PC-9 (cell line): ENCODE measurements around the gene BCL3. TPM values are rescaled to one million over a fixed set of nuclear protein-coding genes. Genes with fewer than 3 reads are reported as not detected.

ENCODE experiments used
- BruUV-seq: library from RNA; stranded (reverse); fragments of 400-500 nt; replicated peaks from 2 replicates; lab custom pipeline; 2021; lab: Mats Ljungman, UMichigan
- CTCF ChIA-PET: fragments of 300-600 bp; sonication (Branson Sonifier 250); formaldehyde crosslinking; loops from one replicate; lab custom pipeline; 2022; ENCODE audit warnings: antibody characterized with exemption; lab: Charles Lee
- POLR2A ChIA-PET: fragments of 300-600 bp; sonication (Branson Sonifier 250); formaldehyde crosslinking; loops from one replicate; lab custom pipeline; 2022; ENCODE audit warnings: antibody characterized with exemption; ENCODE audit not compliant: unreplicated experiment; lab: Charles Lee
- DNase-seq, 2 experiments: peaks; one replicate each; pipeline versions ENCODE4 v3.0.0 to v3.0.0-alpha.2; 2015 to 2022; ENCODE audit warnings: mixed read lengths in 1 of 2
- H2AFZ ChIP-seq: fragments of 200-600 bp; sonication (generic); 2 replicates; pipeline ENCODE4 v1.8.1; 2017; ENCODE audit warnings: antibody characterized with exemption
- H3F3A ChIP-seq: fragments of 200-600 bp; sonication (generic); 2 replicates; pipeline ENCODE4 v1.8.1; 2017; ENCODE audit warnings: antibody characterized with exemption, mild to moderate bottlenecking, low read depth; ENCODE audit not compliant: insufficient read depth
- H3K27ac ChIP-seq: fragments of 200-600 bp; sonication (generic); 2 replicates; pipeline ENCODE4 v1.6.1; 2016; ENCODE audit warnings: mixed run types
- H3K27me3 ChIP-seq: fragments of 200-600 bp; sonication (generic); 2 replicates; pipeline ENCODE4 v1.6.1; 2016; ENCODE audit warnings: low read depth, mixed run types; ENCODE audit not compliant: insufficient read depth
- H3K36me3 ChIP-seq: fragments of 200-600 bp; sonication (generic); 2 replicates; pipeline ENCODE4 v1.6.1; 2016; ENCODE audit warnings: low read depth, mixed run types
- H3K4me1 ChIP-seq: fragments of 200-600 bp; sonication (generic); replicated peaks from 2 replicates; pipeline ENCODE4 v1.6.1; 2016; ENCODE audit warnings: mixed run types; ENCODE audit not compliant: insufficient read depth
- H3K4me2 ChIP-seq: fragments of 200-600 bp; sonication (generic); 2 replicates; pipeline ENCODE4 v1.6.1; 2017; ENCODE audit warnings: mixed run types
- H3K4me3 ChIP-seq: fragments of 200-600 bp; sonication (generic); 2 replicates; pipeline ENCODE4 v1.6.1; 2016; ENCODE audit warnings: mixed run types
- H3K79me2 ChIP-seq: fragments of 200-600 bp; sonication (generic); 2 replicates; pipeline ENCODE4 v1.6.1; 2017; ENCODE audit warnings: low read depth, mixed run types
- H3K9me2 ChIP-seq: fragments of 200-600 bp; sonication (generic); 2 replicates; pipeline ENCODE4 v1.8.1; 2017; ENCODE audit warnings: mild to moderate bottlenecking; ENCODE audit not compliant: insufficient read depth
- H3K9me3 ChIP-seq: fragments of 200-600 bp; sonication (generic); 2 replicates; pipeline ENCODE4 v1.8.1; 2016; ENCODE audit warnings: low read depth; ENCODE audit not compliant: insufficient read depth
- H4K20me1 ChIP-seq: fragments of 200-600 bp; sonication (generic); 2 replicates; pipeline ENCODE4 v1.8.1; 2017; ENCODE audit not compliant: insufficient read depth
- CTCF ChIP-seq: fragments of 200-600 bp; sonication (generic); conservative IDR thresholded peaks from 2 replicates; pipeline ENCODE4 v1.6.1; 2017; ENCODE audit warnings: mixed run types, antibody characterized with exemption, mild to moderate bottlenecking, moderate library complexity
- EZH2 ChIP-seq: fragments of 200-600 bp; sonication (generic); IDR thresholded peaks from 2 replicates; pipeline ENCODE4 v1.8.0; 2017; ENCODE audit warnings: antibody characterized with exemption, low read depth
- intact Hi-C: fragments of 100-400 bp; cut with micrococcal nuclease; formaldehyde crosslinking; loops from one replicate; pipeline ENCODE4 v1.10.0; 2022; ENCODE audit not compliant: unreplicated experiment
- total RNA-seq: library from RNA; stranded (reverse); gene quantifications from 2 replicates; pipeline ENCODE4 v1.2.3, GENCODE V29; 2021

Gene BCL3
- total RNA-seq, 1 experiment from 2014 or later, result 36.1 TPM

- Histone ChIP-seq H2AFZ (no peak overlapping the region), H3K79me2 (no peaks in the 10 kb centered on the region), H3K4me3 (no peak overlapping the region), H4K20me1 (no peaks in the 10 kb centered on the region), H3K36me3 (no peaks in the 10 kb centered on the region), H3K27ac (peak overlapping the region; percentile 31; the same call in 1 of the 2 replicates), H3F3A (peaks cover 53% of the 10 kb centered on the region), H3K9me3 (no peaks in the 10 kb centered on the region; the same call in 1 of the 2 replicates), H3K27me3 (no peaks in the 10 kb centered on the region), H3K9me2 (no peaks in the 10 kb centered on the region), H3K4me1 (peaks cover 23% of the 10 kb centered on the region), H3K4me2 (peak overlapping the region; percentile 29; the same call in 1 of the 2 replicates)
- peak in 1 of 2 experiments; percentile 71 for DNase-seq
- intact Hi-C loops, result no loop called here
- BruUV-seq, result no TSS peak
- ChIA-PET POLR2A (interaction anchor here (0.5 to 0.6 kb wide), 3 partner anchors 10 to 140 kb away, joined by 10 to 15 read pairs (median 10); partner anchors contain the start of gene APOE), CTCF (interaction anchor here (0.6 to 0.7 kb wide), 2 partner anchors 21 to 44 kb away, joined by 3 read pairs; partner anchors contain the start of gene BCAM)
- no peak for TF ChIP-seq CTCF
- TF ChIP-seq EZH2, result no peak
Observed at GRCh38 chr19:44765033-44765948, 16.8 kb downstream of the BCL3 start.

DNA sequence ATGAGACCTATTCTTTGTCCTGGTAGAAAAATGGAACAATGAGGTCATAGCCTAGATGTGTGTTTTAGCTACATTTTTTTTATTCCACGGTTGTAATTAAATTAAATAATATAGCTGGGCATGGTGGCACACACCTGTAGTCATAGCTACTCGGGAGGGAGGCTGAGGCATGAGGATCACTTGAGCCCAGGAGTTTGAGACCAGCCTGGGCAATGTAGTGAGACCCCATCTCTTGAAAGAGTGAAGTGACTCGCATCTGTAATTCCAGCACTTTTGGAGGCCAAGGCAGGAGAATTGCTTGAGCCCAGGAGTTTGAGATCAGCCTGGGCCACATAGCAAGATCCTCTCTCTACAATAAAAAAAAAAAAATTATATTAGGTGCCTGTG is 17.4 kb downstream of the BCL3 start:
- no peaks in the 10 kb centered on the region for H3K79me2 ChIP-seq
- no peaks in the 10 kb centered on the region; the same call in 1 of the 2 replicates for H3K9me3 ChIP-seq
- ChIA-PET CTCF (interaction anchor here (0.7 kb wide), 1 partner anchor 20 kb away, joined by 3 read pairs; no protein-coding TSS in a partner anchor), POLR2A (interaction anchor here (0.5 to 0.6 kb wide), 2 partner anchors 43 to 140 kb away, joined by 10 read pairs; partner anchors contain the start of gene APOE)
- no peaks in the 10 kb centered on the region for H3K27me3 ChIP-seq
- no peak for DNase-seq
- intact Hi-C loops, result no loop called here
- no TSS peak for BruUV-seq
- TF ChIP-seq CTCF, result no peak
- TF ChIP-seq EZH2, result no peak
- H3K27ac ChIP-seq, result 0 out of 2 replicates have a peak overlapping the region, but pooled peaks have one; percentile 31
- H3K4me2 ChIP-seq, result peak overlapping the region; percentile 29; the same call in 1 of the 2 replicates
- H3K36me3 ChIP-seq, result no peaks in the 10 kb centered on the region
- no peaks in the 10 kb centered on the region for H4K20me1 ChIP-seq
- H3K4me3 ChIP-seq, result no peak overlapping the region
- H3F3A ChIP-seq, result peaks cover 48% of the 10 kb centered on the region
- no peak overlapping the region for H2AFZ ChIP-seq
- peaks cover 26% of the 10 kb centered on the region for H3K4me1 ChIP-seq
- H3K9me2 ChIP-seq, result no peaks in the 10 kb centered on the region

GRCh38 chr19:44767295-44768180 is 19.0 kb downstream of the BCL3 start:
- no peaks in the 10 kb centered on the region for H3K9me2 ChIP-seq
- BruUV-seq, result no TSS peak
- no peak overlapping the region for H3K4me2 ChIP-seq
- H4K20me1 ChIP-seq, result no peaks in the 10 kb centered on the region
- TF ChIP-seq CTCF (no peak), EZH2 (no peak)
- no peak overlapping the region for H3K4me3 ChIP-seq
- intact Hi-C loops, result no loop called here
- POLR2A ChIA-PET, result no interaction called here
- H3K27ac ChIP-seq, result no peak overlapping the region
- H3K79me2 ChIP-seq, result no peaks in the 10 kb centered on the region
- no peaks in the 10 kb centered on the region; the same call in 1 of the 2 replicates for H3K9me3 ChIP-seq
- no peak for DNase-seq
- H2AFZ ChIP-seq, result no peak overlapping the region
- no peaks in the 10 kb centered on the region for H3K27me3 ChIP-seq
- H3K36me3 ChIP-seq, result no peaks in the 10 kb centered on the region
- CTCF ChIA-PET, result interaction anchor here (0.7 kb wide), 1 partner anchor 25 kb away, joined by 7 read pairs; no protein-coding TSS in a partner anchor
- H3F3A ChIP-seq, result peaks cover 37% of the 10 kb centered on the region
- peaks cover 29% of the 10 kb centered on the region for H3K4me1 ChIP-seq
